Vagina (tissue), 2 donors: Measurements from ENCODE around the gene CSNK2A1. TPM values are rescaled to one million over a fixed set of nuclear protein-coding genes. Genes with fewer than 3 reads are reported as not detected.
"Not testable (repeated sequence)": the region's sequence is repeated elsewhere in the genome, so short reads cannot be mapped to it uniquely, and the experiment has no call there.

Source experiments
- DNase-seq, 2 donors: peaks; one replicate each; pipeline ENCODE4 v3.0.0-alpha.2; 2017; ENCODE audit errors: extremely low spot score in 2 of 2
- H3K27ac ChIP-seq: fragments of 200-600 bp; sonication (generic); one replicate; pipeline ENCODE4 v1.5.1; 2019
- H3K27me3 ChIP-seq: fragments of 200-600 bp; sonication (generic); one replicate; pipeline ENCODE4 v1.5.1; 2019
- H3K36me3 ChIP-seq, 2 donors: fragments of 200-600 bp; sonication (generic); one replicate each; pipeline ENCODE4 v1.5.1; 2017 to 2019
- H3K4me1 ChIP-seq: fragments of 200-600 bp; sonication (generic); one replicate; pipeline ENCODE4 v1.5.1; 2019
- H3K4me3 ChIP-seq, 2 donors: fragments of 200-600 bp; sonication (generic); 1 replicate in 1 of 2; 2 replicates in 1 of 2; pipeline ENCODE4 v1.5.1; 2016 to 2019
- H3K9me3 ChIP-seq: fragments of 200-600 bp; sonication (generic); one replicate; pipeline ENCODE4 v1.5.1; 2019
- CTCF ChIP-seq, 3 experiments: fragments of 450-650 bp in 2 of 3; fragments of 200-600 bp in 1 of 3; sonication (generic) in 1 of 3; IDR thresholded peaks; one replicate each; pipeline ENCODE4 v1.5.1; 2017 to 2019; ENCODE audit warnings: antibody characterized with exemption in 3 of 3, mild to moderate bottlenecking in 2 of 3, moderate library complexity in 2 of 3
- POLR2A ChIP-seq, 2 donors: fragments of 450-650 bp; IDR thresholded peaks; one replicate each; pipeline ENCODE4 v1.6.1; 2017; ENCODE audit warnings: antibody characterized with exemption in 2 of 2, mild to moderate bottlenecking in 2 of 2, moderate library complexity in 2 of 2
- POLR2AphosphoS5 ChIP-seq, 2 donors: sonication (generic); formaldehyde crosslinking; IDR thresholded peaks; one replicate each; pipeline ENCODE4 v1.9.0; 2017; ENCODE audit warnings: antibody characterized with exemption in 2 of 2, mild to moderate bottlenecking in 2 of 2, low read depth in 1 of 2; ENCODE audit not compliant: insufficient read depth in 1 of 2
- intact Hi-C: fragments of 100-400 bp; cut with DNase I; formaldehyde crosslinking; loops from one replicate; pipeline ENCODE4 v1.15.1; 2023
- total RNA-seq: library from RNA; depleted of rRNA; stranded (reverse); fragments of >200 nt; gene quantifications from one replicate; pipeline ENCODE4 v1.2.3, GENCODE V29; 2016

The CSNK2A1 gene
- total RNA-seq, 1 donor from 2014 or later, result 70.0 TPM

DNA sequence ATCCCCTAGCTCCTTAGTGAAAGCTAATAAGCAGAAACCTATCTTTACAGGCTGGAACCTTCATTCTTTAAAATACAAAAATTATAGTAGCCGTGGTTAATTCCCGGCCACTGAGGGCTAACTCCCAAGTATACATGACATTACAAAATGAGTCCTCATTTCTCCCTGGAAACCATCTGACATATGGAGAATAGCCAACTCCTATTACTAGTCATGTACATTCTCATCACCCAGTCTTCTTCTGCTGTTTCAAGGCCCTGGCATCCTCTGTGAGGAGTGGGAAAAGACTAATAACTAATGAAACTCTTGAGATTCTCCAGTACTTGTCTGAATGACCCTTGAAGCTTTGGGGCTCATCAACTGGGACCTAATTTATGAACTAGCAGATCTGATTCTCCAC lies 30.2 kb downstream of the CSNK2A1 start:
- Histone ChIP-seq H3K9me3 (no peaks in the 10 kb centered on the region), H3K36me3 (no peaks in the 10 kb centered on the region), H3K4me3 (no peak overlapping the region), H3K27me3 (no peaks in the 10 kb centered on the region), H3K27ac (no peak overlapping the region), H3K4me1 (peaks cover 62% of the 10 kb centered on the region)
- DNase-seq, result no peak
- TF ChIP-seq POLR2AphosphoS5 (IDR thresholded peaks at IDR 0.05; ENCODE audit: insufficient read depth in 1 of 2, low read depth in 1 of 2) (no peak), CTCF (IDR thresholded peaks at IDR 0.05) (no peak), POLR2A (IDR thresholded peaks at IDR 0.05) (no peak)
- intact Hi-C loops, result no loop called here

DNA sequence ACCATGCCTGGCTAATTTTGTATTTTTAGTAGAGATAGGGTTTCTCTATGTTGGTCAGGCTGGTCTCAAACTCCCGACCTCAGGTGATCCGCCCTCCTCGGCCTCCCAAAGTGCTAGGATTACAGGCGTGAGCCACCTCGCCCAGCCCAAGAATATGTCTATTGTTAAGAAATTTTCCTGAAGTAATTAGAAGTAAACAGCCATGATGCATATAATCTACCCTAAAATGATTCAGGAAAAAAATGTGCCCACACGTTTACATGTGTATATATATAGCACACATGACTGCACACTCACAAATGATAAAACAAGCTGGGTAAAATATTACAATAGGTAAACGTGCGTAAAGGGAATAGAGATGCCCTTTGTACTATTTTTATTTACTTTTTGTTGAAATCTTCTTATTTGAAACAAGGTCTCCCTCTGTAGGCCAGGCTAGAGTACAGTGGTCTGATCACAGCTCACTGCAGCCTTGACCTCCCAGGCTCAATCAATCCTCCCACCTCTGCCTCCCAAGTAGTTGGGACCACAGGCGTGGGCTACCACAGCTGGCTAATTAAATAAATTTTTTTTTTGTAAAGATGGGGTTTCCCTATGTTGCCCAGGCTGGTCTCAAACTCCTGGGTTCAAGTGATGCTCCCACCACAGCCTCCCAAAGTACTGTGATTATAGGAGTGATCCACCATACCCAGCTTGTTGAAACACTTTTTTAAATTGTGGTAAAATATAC lies 33.1 kb downstream of the CSNK2A1 start:
- Histone ChIP-seq H3K36me3 (peaks cover 0 to 18% of the 10 kb centered on the region in 2 donors), H3K4me1 (peaks cover 51% of the 10 kb centered on the region)
- H3K4me3 ChIP-seq, H3K27ac ChIP-seq, intact Hi-C loops, H3K9me3 ChIP-seq, H3K27me3 ChIP-seq, DNase-seq: not testable (repeated sequence)

DNA sequence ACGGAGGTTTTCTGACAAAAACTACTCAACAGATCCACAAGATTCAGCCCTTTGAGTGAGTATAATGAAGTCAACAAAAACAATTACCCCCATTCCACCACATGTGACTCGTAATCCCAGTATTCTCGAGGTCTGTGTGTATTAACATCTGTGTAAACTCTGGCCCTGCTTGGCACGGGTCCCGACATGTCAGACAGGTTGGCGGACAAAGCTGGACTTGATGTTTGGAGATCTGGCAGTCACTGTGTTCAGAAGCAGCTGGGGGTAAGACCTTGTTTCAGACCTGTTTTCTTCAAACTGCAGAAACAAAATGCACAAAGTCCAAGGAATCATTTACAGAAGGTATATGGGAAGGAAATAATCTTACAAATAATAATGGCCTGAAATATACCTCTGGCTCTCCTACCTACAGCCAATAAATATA lies 35.2 kb downstream of the CSNK2A1 start:
- Histone ChIP-seq H3K36me3 (peaks cover 0 to 28% of the 10 kb centered on the region in 2 donors), H3K4me1 (peaks cover 48% of the 10 kb centered on the region)
- H3K27ac ChIP-seq, H3K9me3 ChIP-seq, intact Hi-C loops, H3K4me3 ChIP-seq, H3K27me3 ChIP-seq, DNase-seq: not testable (repeated sequence)

- no peak overlapping the region for H3K4me3 ChIP-seq
- no peaks in the 10 kb centered on the region for H3K9me3 ChIP-seq
- H3K27me3 ChIP-seq, result no peaks in the 10 kb centered on the region
- H3K27ac ChIP-seq, result no peak overlapping the region
- H3K36me3 ChIP-seq, result peaks cover 0 to 33% of the 10 kb centered on the region in 2 donors
- no peak for DNase-seq
- no peak for TF ChIP-seq CTCF (IDR thresholded peaks at IDR 0.05)
- no peak for TF ChIP-seq POLR2A (IDR thresholded peaks at IDR 0.05)
- no peak for TF ChIP-seq POLR2AphosphoS5 (IDR thresholded peaks at IDR 0.05; ENCODE audit: insufficient read depth in 1 of 2, low read depth in 1 of 2)
- intact Hi-C loops, result no loop called here
- peaks cover 42% of the 10 kb centered on the region for H3K4me1 ChIP-seq
Measured at GRCh38 chr20:507761-508332, 35.7 kb downstream of the CSNK2A1 start.

DNA sequence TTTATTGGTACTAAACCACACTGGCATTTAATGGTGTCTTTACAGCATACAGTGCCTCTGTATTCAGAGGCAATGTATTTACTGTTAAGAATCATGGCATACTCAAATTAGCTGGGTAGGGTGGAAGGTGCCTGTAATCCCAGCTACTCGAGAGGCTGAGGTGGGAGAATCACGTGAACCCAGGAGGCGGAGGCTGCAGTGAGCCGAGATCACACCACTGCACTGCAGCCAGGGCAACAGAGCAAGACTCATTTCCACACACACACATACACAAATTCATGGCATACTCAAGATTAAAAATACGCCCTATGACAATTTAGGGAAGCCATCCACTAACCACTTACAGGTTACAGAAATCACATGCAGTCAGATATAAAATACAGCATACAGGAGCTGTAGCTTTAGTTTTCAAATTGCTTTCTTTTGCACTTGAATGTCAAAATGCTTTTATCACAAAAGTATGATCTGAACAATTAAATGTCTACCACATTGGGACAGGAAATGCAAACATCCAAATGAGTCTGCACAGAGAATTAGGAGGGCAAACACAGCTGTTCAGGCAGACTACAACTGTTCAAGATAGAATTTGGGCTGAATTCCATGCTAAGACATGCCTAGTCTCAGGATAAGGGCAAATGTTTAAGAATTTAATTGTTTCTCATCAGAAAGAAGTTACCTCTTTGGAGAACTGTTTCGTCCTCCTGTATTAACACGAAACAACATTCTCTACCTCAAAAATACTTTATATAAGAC lies 36.4 kb downstream of the CSNK2A1 start:
- intact Hi-C loops, result no loop called here
- H3K4me3 ChIP-seq, result no peak overlapping the region
- DNase-seq, result no peak
- peaks cover 36% of the 10 kb centered on the region for H3K4me1 ChIP-seq
- H3K9me3 ChIP-seq, result no peaks in the 10 kb centered on the region
- H3K36me3 ChIP-seq, result peaks cover 0 to 40% of the 10 kb centered on the region in 2 donors
- no peaks in the 10 kb centered on the region for H3K27me3 ChIP-seq
- TF ChIP-seq POLR2AphosphoS5 (IDR thresholded peaks at IDR 0.05; ENCODE audit: insufficient read depth in 1 of 2, low read depth in 1 of 2) (no peak), CTCF (IDR thresholded peaks at IDR 0.05) (no peak), POLR2A (IDR thresholded peaks at IDR 0.05) (no peak)
- H3K27ac ChIP-seq, result no peak overlapping the region
